Keratinocyte (primary cell): ENCODE measurements around the gene MGAT5. TPM values are rescaled to one million over a fixed set of nuclear protein-coding genes. Genes with fewer than 3 reads are reported as not detected.

Experiments
- DNase-seq: peaks from one replicate; pipeline ENCODE4 v3.0.0-alpha.2; 2011; ENCODE audit warnings: low read depth, missing footprints, low spot score
- FAIRE-seq: peaks from 2 replicates; lab custom pipeline; 2011; peaks lifted over from hg19 to GRCh38; lab: Jason Lieb, UNC
- H2AFZ ChIP-seq: 2 replicates; pipeline ENCODE4 v1.6.0; 2012; ENCODE audit warnings: low read length, control low read depth, inconsistent platforms; ENCODE audit not compliant: control insufficient read depth
- H3K27ac ChIP-seq: 2 replicates; pipeline ENCODE4 v1.5.1; 2011; ENCODE audit warnings: low read length; ENCODE audit not compliant: control insufficient read depth, insufficient read depth
- H3K27me3 ChIP-seq: 3 replicates; pipeline ENCODE4 v1.6.0; 2011; ENCODE audit warnings: low read length; ENCODE audit not compliant: control insufficient read depth, insufficient read depth; ENCODE audit errors: extremely low read depth
- H3K36me3 ChIP-seq, 2 experiments: 2 replicates in 1 of 2; 3 replicates in 1 of 2; pipeline ENCODE4 v1.5.1; 2011; ENCODE audit warnings: low read length in 2 of 2, mild to moderate bottlenecking in 1 of 2; ENCODE audit not compliant: control insufficient read depth in 2 of 2, insufficient read depth in 2 of 2; ENCODE audit errors: extremely low read depth in 1 of 2
- H3K4me1 ChIP-seq: 3 replicates; pipeline ENCODE4 v1.5.1; 2011; ENCODE audit warnings: low read length; ENCODE audit not compliant: control insufficient read depth, insufficient read depth; ENCODE audit errors: extremely low read depth
- H3K4me2 ChIP-seq: 3 replicates; pipeline ENCODE4 v1.6.0; 2011; ENCODE audit warnings: low read depth, low read length; ENCODE audit not compliant: control insufficient read depth, insufficient read depth; ENCODE audit errors: extremely low read depth
- H3K4me3 ChIP-seq, 3 experiments: fragments of 200-600 bp in 1 of 3; sonication (generic) in 1 of 3; 2 replicates in 2 of 3; 3 replicates in 1 of 3; pipeline ENCODE4 v1.5.1; 2011 to 2016; ENCODE audit warnings: low read length in 3 of 3, mild to moderate bottlenecking in 3 of 3, control low read depth in 2 of 3, inconsistent platforms in 1 of 3, low read depth in 1 of 3, mixed read lengths in 1 of 3, mixed run types in 1 of 3, moderate library complexity in 1 of 3; ENCODE audit not compliant: control insufficient read depth in 2 of 3, insufficient read depth in 2 of 3; ENCODE audit errors: extremely low read depth in 1 of 3
- H3K79me2 ChIP-seq: 2 replicates; pipeline ENCODE4 v1.6.0; 2012; ENCODE audit warnings: low read length; ENCODE audit not compliant: control insufficient read depth, insufficient read depth
- H3K9ac ChIP-seq: 3 replicates; pipeline ENCODE4 v1.6.0; 2011; ENCODE audit warnings: low read length; ENCODE audit not compliant: control insufficient read depth, insufficient read depth; ENCODE audit errors: extremely low read depth
- H3K9me1 ChIP-seq: 3 replicates; pipeline ENCODE4 v1.6.0; 2011; ENCODE audit warnings: low read length; ENCODE audit not compliant: control insufficient read depth, insufficient read depth; ENCODE audit errors: extremely low read depth
- H3K9me3 ChIP-seq: 2 replicates; pipeline ENCODE4 v1.5.1; 2012; ENCODE audit warnings: low read depth, low read length; ENCODE audit not compliant: control insufficient read depth
- H4K20me1 ChIP-seq: 3 replicates; pipeline ENCODE4 v1.6.0; 2011; ENCODE audit warnings: low read length; ENCODE audit not compliant: control insufficient read depth, insufficient read depth; ENCODE audit errors: extremely low read depth
- EZH2 ChIP-seq: IDR thresholded peaks from one replicate; pipeline ENCODE4 v1.6.1; 2012; ENCODE audit warnings: inconsistent platforms, mild to moderate bottlenecking, low read length, moderate library complexity
- dilution Hi-C: fragments of 300-500 bp; cut with MboI; formaldehyde crosslinking; loops from one replicate; pipeline ENCODE4 v1.7.0; 2020; ENCODE audit warnings: low sequenced_read_pairs; ENCODE audit not compliant: extremely low pct_ligation_motif_present
- polyA plus RNA-seq, 5 experiments: library from polyadenylated mRNA; depleted of rRNA in 3 of 5; stranded (reverse) in 3 of 5; stranded (forward) in 1 of 5; unstranded in 1 of 5; fragments of >200 nt; gene quantifications; 1 replicate in 1 of 5; 2 replicates in 3 of 5; 3 replicates in 1 of 5; pipeline versions ENCODE4 v1.2.1 to v1.2.3, GENCODE V29; 2011 to 2012; ENCODE audit warnings: missing spikeins in 2 of 5, low read depth in 1 of 5, low replicate concordance in 1 of 5
- TF ChIP-seq, protein P1 (sequence below), 3 experiments: IDR thresholded peaks in 1 of 3; conservative IDR thresholded peaks in 1 of 3; optimal IDR thresholded peaks in 1 of 3; 2 replicates in 2 of 3; 3 replicates in 1 of 3; pipeline versions ENCODE3 to v1.5.1; 2011; ENCODE audit warnings: low read length in 3 of 3, mild to moderate bottlenecking in 3 of 3, moderate library complexity in 2 of 3, control low read depth in 1 of 3, inconsistent platforms in 1 of 3; ENCODE audit not compliant: insufficient read depth in 2 of 3; ENCODE audit errors: extremely low read depth in 1 of 3

Gene MGAT5
- polyA plus RNA-seq, 1 donor (not counting 4 experiments of a cell fraction or from before 2014, with no cell fraction given): 23.0 TPM

GRCh38 chr2:134413912-134414311 lies 160.0 kb downstream of the MGAT5 start:
- no peak for FAIRE-seq

DNA sequence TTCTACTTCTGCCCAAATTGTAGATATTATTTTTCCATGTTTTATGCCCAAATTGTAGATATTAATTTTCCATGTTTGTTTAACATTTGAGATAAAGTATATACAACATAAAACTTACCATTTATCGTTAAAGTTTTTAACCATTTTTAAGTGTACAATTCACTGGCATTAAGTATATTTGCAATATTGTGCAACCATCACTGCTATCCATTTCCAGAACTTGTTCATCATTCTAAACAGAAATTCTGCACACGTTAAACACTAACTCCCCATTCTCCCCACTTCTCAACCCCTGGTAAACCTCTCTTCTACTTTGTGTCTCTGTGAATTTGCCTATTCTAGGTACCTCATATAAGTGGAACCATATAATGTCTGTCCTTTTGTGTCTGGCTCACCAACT lies 162.1 kb downstream of the MGAT5 start:
- H2AFZ ChIP-seq: no peak overlapping the region
- FAIRE-seq (peak; percentile 46), DNase-seq (no peak)
- no peaks in the 10 kb centered on the region for H3K9me1 ChIP-seq
- dilution Hi-C loops: no loop called here
- peaks cover 0 to 8% of the 10 kb centered on the region in 2 experiments for H3K36me3 ChIP-seq
- no peaks in the 10 kb centered on the region for H4K20me1 ChIP-seq
- H3K79me2 ChIP-seq: no peaks in the 10 kb centered on the region
- H3K27ac ChIP-seq: no peak overlapping the region
- no peaks in the 10 kb centered on the region for H3K27me3 ChIP-seq
- no peak overlapping the region for H3K4me2 ChIP-seq
- no peaks in the 10 kb centered on the region for H3K9me3 ChIP-seq
- H3K4me3 ChIP-seq: no peak overlapping the region
- H3K4me1 ChIP-seq: peaks cover 13% of the 10 kb centered on the region
- TF ChIP-seq, protein P1, sequence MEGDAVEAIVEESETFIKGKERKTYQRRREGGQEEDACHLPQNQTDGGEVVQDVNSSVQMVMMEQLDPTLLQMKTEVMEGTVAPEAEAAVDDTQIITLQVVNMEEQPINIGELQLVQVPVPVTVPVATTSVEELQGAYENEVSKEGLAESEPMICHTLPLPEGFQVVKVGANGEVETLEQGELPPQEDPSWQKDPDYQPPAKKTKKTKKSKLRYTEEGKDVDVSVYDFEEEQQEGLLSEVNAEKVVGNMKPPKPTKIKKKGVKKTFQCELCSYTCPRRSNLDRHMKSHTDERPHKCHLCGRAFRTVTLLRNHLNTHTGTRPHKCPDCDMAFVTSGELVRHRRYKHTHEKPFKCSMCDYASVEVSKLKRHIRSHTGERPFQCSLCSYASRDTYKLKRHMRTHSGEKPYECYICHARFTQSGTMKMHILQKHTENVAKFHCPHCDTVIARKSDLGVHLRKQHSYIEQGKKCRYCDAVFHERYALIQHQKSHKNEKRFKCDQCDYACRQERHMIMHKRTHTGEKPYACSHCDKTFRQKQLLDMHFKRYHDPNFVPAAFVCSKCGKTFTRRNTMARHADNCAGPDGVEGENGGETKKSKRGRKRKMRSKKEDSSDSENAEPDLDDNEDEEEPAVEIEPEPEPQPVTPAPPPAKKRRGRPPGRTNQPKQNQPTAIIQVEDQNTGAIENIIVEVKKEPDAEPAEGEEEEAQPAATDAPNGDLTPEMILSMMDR (optimal IDR thresholded peaks at IDR 0.05 in 1 of 3, IDR thresholded peaks at IDR 0.05 in 1 of 3, conservative IDR thresholded peaks at IDR 0.05 in 1 of 3; ENCODE audit: extremely low read depth in 1 of 3, insufficient read depth in 2 of 3, low read length in 3 of 3): no peak
- H3K9ac ChIP-seq: no peak overlapping the region

More at GRCh38 chr2:134413912-134414311, 160.0 kb downstream of the MGAT5 start:
- no peaks in the 10 kb centered on the region for H3K9me1 ChIP-seq
- TF ChIP-seq EZH2: no peak
- TF ChIP-seq, protein P1 (optimal IDR thresholded peaks at IDR 0.05 in 1 of 3, IDR thresholded peaks at IDR 0.05 in 1 of 3, conservative IDR thresholded peaks at IDR 0.05 in 1 of 3; ENCODE audit: extremely low read depth in 1 of 3, insufficient read depth in 2 of 3, low read length in 3 of 3): no peak
- no peak overlapping the region for H3K9ac ChIP-seq
- H3K36me3 ChIP-seq: peaks cover 0 to 5% of the 10 kb centered on the region in 2 experiments
- H3K79me2 ChIP-seq: no peaks in the 10 kb centered on the region
- no peak overlapping the region for H3K4me2 ChIP-seq
- dilution Hi-C loops: no loop called here
- H3K4me3 ChIP-seq: no peak overlapping the region
- H3K27me3 ChIP-seq: no peaks in the 10 kb centered on the region
- H3K9me3 ChIP-seq: no peaks in the 10 kb centered on the region
- H4K20me1 ChIP-seq: no peaks in the 10 kb centered on the region
- peaks cover 13% of the 10 kb centered on the region for H3K4me1 ChIP-seq
- DNase-seq: no peak
- H2AFZ ChIP-seq: no peak overlapping the region
- H3K27ac ChIP-seq: no peak overlapping the region
